HS-5 (cell line): ENCODE data around the gene PPEF2.
"Not testable (repeated sequence)": the region's sequence is repeated elsewhere in the genome, so short reads cannot be mapped to it uniquely, and the experiment has no call there.

Source experiments
- DNase-seq: peaks from one replicate; pipeline ENCODE4 v3.0.0-alpha.2; 2012; ENCODE audit warnings: low read depth

The PPEF2 gene

GRCh38 chr4:75902352-75902751, at the start of gene PPEF2:
Gene PPEF2, minus strand, starts transcription at chr4:75902452. Its CDS starts 6,127 bp downstream, at chr4:75896325.
- no peak for DNase-seq

GRCh38 chr4:75950213-75950815, 48.1 kb upstream of the PPEF2 start:
- DNase-seq: no peak

- no peak for DNase-seq
These were observed 46.7 kb upstream of the PPEF2 start for GRCh38 chr4:75948822-75949444.

GRCh38 chr4:75940692-75941253, 38.5 kb upstream of the PPEF2 start, which contains the start of gene NAAA:
Gene NAAA, minus strand, starts transcription at chr4:75941013. Its CDS starts 64 bp downstream, at chr4:75940949.
- peak; percentile 13 for DNase-seq

GRCh38 chr4:75939890-75940691, 37.8 kb upstream of the PPEF2 start:
- DNase-seq: peak; percentile 16

- DNase-seq: no peak
These were observed 33.4 kb upstream of the PPEF2 start for GRCh38 chr4:75935628-75936027.

GRCh38 chr4:75930152-75930551, 27.9 kb upstream of the PPEF2 start:
- no peak for DNase-seq

- DNase-seq: not testable (repeated sequence)
These were observed 22.7 kb upstream of the PPEF2 start for GRCh38 chr4:75924916-75925315.

- DNase-seq: no peak
These were observed 22.1 kb upstream of the PPEF2 start for GRCh38 chr4:75924309-75924827.

GRCh38 chr4:75922588-75922987, 20.3 kb upstream of the PPEF2 start:
- DNase-seq: no peak

GRCh38 chr4:75921910-75922309, 19.7 kb upstream of the PPEF2 start:
- no peak for DNase-seq

GRCh38 chr4:75920327-75920726, 18.1 kb upstream of the PPEF2 start:
- DNase-seq: no peak

GRCh38 chr4:75919920-75920319, 17.7 kb upstream of the PPEF2 start:
- DNase-seq: no peak

- peak; percentile 2 for DNase-seq
These were observed 13.9 kb upstream of the PPEF2 start for GRCh38 chr4:75916091-75916661.

GRCh38 chr4:75912968-75913367, 10.7 kb upstream of the PPEF2 start:
- DNase-seq: no peak

- not testable (repeated sequence) for DNase-seq
These were observed 8.6 kb upstream of the PPEF2 start for GRCh38 chr4:75910831-75911230.

- DNase-seq: no peak
These were observed 7.2 kb upstream of the PPEF2 start for GRCh38 chr4:75909405-75909804.

- no peak for DNase-seq
These were observed 6.3 kb upstream of the PPEF2 start for GRCh38 chr4:75908555-75908954.

GRCh38 chr4:75907966-75908365, 5.7 kb upstream of the PPEF2 start:
- DNase-seq: no peak

GRCh38 chr4:75904076-75904475, 1.8 kb upstream of the PPEF2 start:
- DNase-seq: no peak

GRCh38 chr4:75898536-75898935, 3.7 kb downstream of the PPEF2 start:
- DNase-seq: no peak

GRCh38 chr4:75895744-75896314, 6.4 kb downstream of the PPEF2 start:
- DNase-seq: no peak
